Measurements from ENCODE around the gene NDUFA11.

NDUFA11 gene

GRCh38 chr19:5911366-5911765, 7.8 kb upstream of the NDUFA11 start:
- peaks cover 8% of the 10 kb centered on the region; the same call in 1 of the 2 replicates for H3K36me3 ChIP-seq (ENCODE audit: insufficient read depth, low read length)
- no peak overlapping the region for H3K4me2 ChIP-seq (ENCODE audit: low read depth, low read length, poor library complexity, severe bottlenecking)
- H3K27me3 ChIP-seq (ENCODE audit: insufficient read depth, low read length, poor library complexity, severe bottlenecking) = no peaks in the 10 kb centered on the region
- no peaks in the 10 kb centered on the region for H3K79me2 ChIP-seq (ENCODE audit: insufficient read depth, low read length)
- no peaks in the 10 kb centered on the region for H3K9me2 ChIP-seq (replicated peaks; ENCODE audit: low read depth, low read length)
- TF ChIP-seq, protein P1, sequence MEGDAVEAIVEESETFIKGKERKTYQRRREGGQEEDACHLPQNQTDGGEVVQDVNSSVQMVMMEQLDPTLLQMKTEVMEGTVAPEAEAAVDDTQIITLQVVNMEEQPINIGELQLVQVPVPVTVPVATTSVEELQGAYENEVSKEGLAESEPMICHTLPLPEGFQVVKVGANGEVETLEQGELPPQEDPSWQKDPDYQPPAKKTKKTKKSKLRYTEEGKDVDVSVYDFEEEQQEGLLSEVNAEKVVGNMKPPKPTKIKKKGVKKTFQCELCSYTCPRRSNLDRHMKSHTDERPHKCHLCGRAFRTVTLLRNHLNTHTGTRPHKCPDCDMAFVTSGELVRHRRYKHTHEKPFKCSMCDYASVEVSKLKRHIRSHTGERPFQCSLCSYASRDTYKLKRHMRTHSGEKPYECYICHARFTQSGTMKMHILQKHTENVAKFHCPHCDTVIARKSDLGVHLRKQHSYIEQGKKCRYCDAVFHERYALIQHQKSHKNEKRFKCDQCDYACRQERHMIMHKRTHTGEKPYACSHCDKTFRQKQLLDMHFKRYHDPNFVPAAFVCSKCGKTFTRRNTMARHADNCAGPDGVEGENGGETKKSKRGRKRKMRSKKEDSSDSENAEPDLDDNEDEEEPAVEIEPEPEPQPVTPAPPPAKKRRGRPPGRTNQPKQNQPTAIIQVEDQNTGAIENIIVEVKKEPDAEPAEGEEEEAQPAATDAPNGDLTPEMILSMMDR (conservative IDR thresholded peaks at IDR 0.05; ENCODE audit: low read length) = no peak
- TF ChIP-seq EZH2phosphoT487 (IDR thresholded peaks at IDR 0.05; ENCODE audit: borderline replicate concordance) = no peak
- H4K20me1 ChIP-seq (ENCODE audit: insufficient read depth, low read length, poor library complexity, severe bottlenecking) = no peaks in the 10 kb centered on the region
- no peak overlapping the region for H3K9ac ChIP-seq (ENCODE audit: low read depth, low read length, poor library complexity, severe bottlenecking)
- no peak overlapping the region for H3K4me3 ChIP-seq (ENCODE audit: low read length, poor library complexity, severe bottlenecking)
- no peak overlapping the region for H2AFZ ChIP-seq (ENCODE audit: low read length)
- no peaks in the 10 kb centered on the region for H3K4me1 ChIP-seq (ENCODE audit: insufficient read depth, low read length, poor library complexity, severe bottlenecking)
- H3F3A ChIP-seq (ENCODE audit: low read depth) = no peaks in the 10 kb centered on the region
- H3K9me3 ChIP-seq (ENCODE audit: insufficient read depth, low read depth, low read length) = no peaks in the 10 kb centered on the region

- TF ChIP-seq EZH2phosphoT487 (IDR thresholded peaks at IDR 0.05; ENCODE audit: borderline replicate concordance) = no peak
- TF ChIP-seq, protein P1 (conservative IDR thresholded peaks at IDR 0.05; ENCODE audit: low read length) = no peak
- Histone ChIP-seq H3K79me2 (ENCODE audit: insufficient read depth, low read length) (no peaks in the 10 kb centered on the region), H3K4me1 (ENCODE audit: insufficient read depth, low read length, poor library complexity, severe bottlenecking) (no peaks in the 10 kb centered on the region), H3K4me2 (ENCODE audit: low read depth, low read length, poor library complexity, severe bottlenecking) (no peak overlapping the region), H3K9ac (ENCODE audit: low read depth, low read length, poor library complexity, severe bottlenecking) (no peak overlapping the region), H3K9me2 (replicated peaks; ENCODE audit: low read depth, low read length) (no peaks in the 10 kb centered on the region), H3K27me3 (ENCODE audit: insufficient read depth, low read length, poor library complexity, severe bottlenecking) (no peaks in the 10 kb centered on the region), H3K9me3 (ENCODE audit: insufficient read depth, low read depth, low read length) (no peaks in the 10 kb centered on the region), H2AFZ (ENCODE audit: low read length) (no peak overlapping the region), H3K4me3 (ENCODE audit: low read length, poor library complexity, severe bottlenecking) (no peak overlapping the region), H4K20me1 (ENCODE audit: insufficient read depth, low read length, poor library complexity, severe bottlenecking) (no peaks in the 10 kb centered on the region), H3F3A (ENCODE audit: low read depth) (no peaks in the 10 kb centered on the region), H3K36me3 (ENCODE audit: insufficient read depth, low read length) (peaks cover 1% of the 10 kb centered on the region; the same call in 1 of the 2 replicates)
Observed at GRCh38 chr19:5910638-5910907, 7.0 kb upstream of the NDUFA11 start.

- Histone ChIP-seq H3K9ac (ENCODE audit: low read depth, low read length, poor library complexity, severe bottlenecking) (no peak overlapping the region), H3K36me3 (ENCODE audit: insufficient read depth, low read length) (no peaks in the 10 kb centered on the region), H3K79me2 (ENCODE audit: insufficient read depth, low read length) (no peaks in the 10 kb centered on the region), H3K9me3 (ENCODE audit: insufficient read depth, low read depth, low read length) (no peaks in the 10 kb centered on the region), H3K27me3 (ENCODE audit: insufficient read depth, low read length, poor library complexity, severe bottlenecking) (no peaks in the 10 kb centered on the region), H3K4me2 (ENCODE audit: low read depth, low read length, poor library complexity, severe bottlenecking) (no peak overlapping the region), H3K4me1 (ENCODE audit: insufficient read depth, low read length, poor library complexity, severe bottlenecking) (no peaks in the 10 kb centered on the region), H3K4me3 (ENCODE audit: low read length, poor library complexity, severe bottlenecking) (no peak overlapping the region), H3F3A (ENCODE audit: low read depth) (no peaks in the 10 kb centered on the region), H4K20me1 (ENCODE audit: insufficient read depth, low read length, poor library complexity, severe bottlenecking) (no peaks in the 10 kb centered on the region), H2AFZ (ENCODE audit: low read length) (no peak overlapping the region), H3K9me2 (replicated peaks; ENCODE audit: low read depth, low read length) (no peaks in the 10 kb centered on the region)
- TF ChIP-seq EZH2phosphoT487 (IDR thresholded peaks at IDR 0.05; ENCODE audit: borderline replicate concordance) = no peak
- TF ChIP-seq, protein P1 (conservative IDR thresholded peaks at IDR 0.05; ENCODE audit: low read length) = no peak
Observed at GRCh38 chr19:5908773-5909442, 5.3 kb upstream of the NDUFA11 start.

Data from Loucy (cell line).